Measurements from ENCODE around the gene RUFY1. TPM values are rescaled to one million over a fixed set of nuclear protein-coding genes. Genes with fewer than 3 reads are reported as not detected.

The RUFY1 gene, protein sequence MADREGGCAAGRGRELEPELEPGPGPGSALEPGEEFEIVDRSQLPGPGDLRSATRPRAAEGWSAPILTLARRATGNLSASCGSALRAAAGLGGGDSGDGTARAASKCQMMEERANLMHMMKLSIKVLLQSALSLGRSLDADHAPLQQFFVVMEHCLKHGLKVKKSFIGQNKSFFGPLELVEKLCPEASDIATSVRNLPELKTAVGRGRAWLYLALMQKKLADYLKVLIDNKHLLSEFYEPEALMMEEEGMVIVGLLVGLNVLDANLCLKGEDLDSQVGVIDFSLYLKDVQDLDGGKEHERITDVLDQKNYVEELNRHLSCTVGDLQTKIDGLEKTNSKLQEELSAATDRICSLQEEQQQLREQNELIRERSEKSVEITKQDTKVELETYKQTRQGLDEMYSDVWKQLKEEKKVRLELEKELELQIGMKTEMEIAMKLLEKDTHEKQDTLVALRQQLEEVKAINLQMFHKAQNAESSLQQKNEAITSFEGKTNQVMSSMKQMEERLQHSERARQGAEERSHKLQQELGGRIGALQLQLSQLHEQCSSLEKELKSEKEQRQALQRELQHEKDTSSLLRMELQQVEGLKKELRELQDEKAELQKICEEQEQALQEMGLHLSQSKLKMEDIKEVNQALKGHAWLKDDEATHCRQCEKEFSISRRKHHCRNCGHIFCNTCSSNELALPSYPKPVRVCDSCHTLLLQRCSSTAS
- 26.1 to 28.8 TPM (median 27.1 TPM) in 5 replicates for total RNA-seq (2022; extraction: Qiagen RNA extraction)

DNA sequence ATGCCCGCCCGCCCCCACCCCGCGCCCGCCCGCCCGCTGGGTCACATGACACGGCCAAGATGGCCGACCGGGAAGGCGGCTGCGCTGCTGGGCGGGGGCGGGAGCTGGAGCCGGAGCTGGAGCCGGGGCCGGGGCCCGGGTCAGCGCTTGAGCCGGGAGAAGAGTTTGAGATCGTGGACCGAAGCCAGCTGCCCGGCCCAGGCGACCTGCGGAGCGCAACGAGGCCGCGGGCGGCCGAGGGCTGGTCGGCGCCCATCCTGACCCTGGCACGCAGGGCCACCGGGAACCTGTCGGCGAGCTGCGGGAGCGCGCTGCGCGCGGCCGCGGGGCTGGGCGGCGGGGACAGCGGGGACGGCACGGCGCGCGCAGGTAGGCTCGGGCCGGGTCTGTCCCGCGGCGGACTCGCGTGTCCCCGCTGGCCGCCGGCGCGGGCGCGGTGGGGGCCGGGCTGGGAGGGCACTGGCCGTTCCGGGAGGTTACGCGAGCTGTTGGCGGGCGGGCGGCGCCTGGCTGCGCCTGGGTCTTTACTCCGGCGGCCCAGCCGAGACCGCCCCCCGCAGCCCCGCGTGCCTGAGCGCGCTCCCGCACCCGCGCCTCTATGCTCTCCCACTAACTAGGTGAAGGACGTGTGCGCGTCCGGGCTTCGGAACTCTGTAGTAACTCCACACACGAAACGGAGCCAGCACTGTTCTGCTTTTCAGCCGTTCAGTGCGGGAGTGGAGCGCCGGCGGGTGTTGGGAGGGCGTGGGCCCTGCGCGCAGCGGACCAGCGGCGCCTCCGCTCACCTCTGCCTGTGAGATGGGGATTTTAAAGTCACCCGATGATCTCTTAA is at the start of gene RUFY1:
Gene RUFY1, plus strand, starts transcription at position 44 of the 832 bp plus-strand sequence. Its CDS starts 16 bp downstream, at position 60.

DNA sequence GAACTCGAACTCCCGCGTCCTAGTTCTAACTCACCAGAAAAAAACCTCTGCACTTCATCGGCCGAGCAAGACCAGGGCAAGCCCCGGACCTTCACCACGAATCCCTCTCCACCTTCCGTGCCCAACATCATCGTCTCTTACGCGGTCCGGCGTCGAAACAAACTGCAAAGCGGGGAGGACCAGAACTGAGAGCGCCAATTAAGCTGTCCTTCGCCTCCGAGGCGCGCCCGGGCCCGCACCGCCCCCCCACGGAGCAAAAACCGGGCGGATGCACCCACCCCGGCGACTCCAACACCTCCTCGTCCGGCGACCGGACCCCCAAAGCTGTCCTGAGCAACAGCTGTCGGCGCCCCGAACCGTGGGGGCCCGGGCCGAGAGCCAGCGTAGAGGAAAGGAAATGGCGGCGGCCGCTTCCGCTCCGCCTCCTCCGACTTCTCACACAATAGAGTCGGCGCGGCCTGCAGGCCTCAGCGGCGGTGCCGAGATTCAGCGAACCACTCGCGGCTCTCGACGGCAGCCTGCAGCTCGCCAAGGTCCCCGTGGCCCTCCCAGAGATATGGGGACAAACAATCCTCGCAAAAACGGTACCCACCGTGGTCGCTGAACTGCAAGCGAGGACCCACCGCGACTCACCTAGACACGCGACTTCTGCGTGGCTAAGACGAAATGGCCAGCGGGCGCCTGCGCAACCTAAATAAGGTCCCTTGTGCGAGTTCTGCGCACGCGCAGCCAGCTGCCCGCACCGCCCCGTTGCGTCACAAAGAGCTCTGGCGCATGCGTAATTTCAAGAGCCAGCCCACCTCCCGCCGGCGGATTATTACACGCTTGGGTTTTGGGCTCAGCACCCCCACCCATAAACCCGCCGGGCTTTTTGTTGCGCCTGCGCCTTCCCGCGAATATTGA is 72.9 kb downstream of the RUFY1 start, which contains the start of gene HNRNPH1:
Gene HNRNPH1, minus strand, starts transcription at position 669 of the 903 bp plus-strand sequence. Its CDS starts 538 bp downstream, at position 131.

Other genes with a start within 250 kb of the RUFY1 start
- 0.08 to 0.15 TPM (median 0.10 TPM) in 4 of 5 replicates, not detected in the other for gene ADAMTS2, start 205.1 kb upstream of the RUFY1 start, total RNA-seq (2022; extraction: Qiagen RNA extraction)
- gene HNRNPH1, start 73.1 kb downstream of the RUFY1 start, total RNA-seq (2022; extraction: Qiagen RNA extraction), result 442 to 562 TPM (median 471 TPM) in 5 replicates
- gene CBY3, start 130.5 kb downstream of the RUFY1 start, total RNA-seq (2022; extraction: Qiagen RNA extraction), result not detected in 5 replicates
- gene CANX, start 148.4 kb downstream of the RUFY1 start, total RNA-seq (2022; extraction: Qiagen RNA extraction), result 313 to 390 TPM (median 351 TPM) in 5 replicates
- 14.5 to 20.9 TPM (median 18.6 TPM) in 5 replicates for gene MAML1, start 182.3 kb downstream of the RUFY1 start, total RNA-seq (2022; extraction: Qiagen RNA extraction)
- 0.58 TPM in 2 of 5 replicates, not detected in the others for gene LTC4S, start 243.4 kb downstream of the RUFY1 start, total RNA-seq (2022; extraction: Qiagen RNA extraction)